ENCODE results near the gene DOK3. TPM values are rescaled to one million over a fixed set of nuclear protein-coding genes. Genes with fewer than 3 reads are reported as not detected.

The DOK3 gene
- total RNA-seq, 2 experiments from 2014 or later, result 9.8 TPM

DNA sequence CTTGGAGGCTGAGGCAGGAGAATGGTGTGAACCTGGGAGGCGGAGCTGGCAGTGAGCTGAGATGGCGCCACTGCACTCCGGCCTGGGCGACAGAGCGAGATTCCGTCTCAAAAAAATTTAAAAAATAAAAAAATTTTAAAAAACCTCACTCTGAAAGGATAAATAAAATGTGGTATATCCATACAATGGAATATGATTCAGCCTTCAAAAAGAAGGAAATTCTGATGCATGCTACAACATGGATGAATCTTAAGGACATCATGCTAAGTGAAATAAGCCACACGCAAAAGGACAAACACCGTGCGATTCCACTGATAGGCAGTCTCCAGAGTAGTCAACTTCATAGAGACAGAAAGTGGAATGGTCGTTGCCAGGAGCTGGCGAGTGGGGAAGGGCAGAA lies 44.6 kb downstream of the DOK3 start:
- ChIA-PET CTCF (interaction anchor here (1.7 to 4.1 kb wide), 2 partner anchors 9 to 61 kb away, joined by 5 to 27 read pairs; no protein-coding TSS in a partner anchor), POLR2A (interaction anchor here (0.8 kb wide), 1 partner anchor 14 kb away, joined by 3 read pairs; no protein-coding TSS in a partner anchor)

DNA sequence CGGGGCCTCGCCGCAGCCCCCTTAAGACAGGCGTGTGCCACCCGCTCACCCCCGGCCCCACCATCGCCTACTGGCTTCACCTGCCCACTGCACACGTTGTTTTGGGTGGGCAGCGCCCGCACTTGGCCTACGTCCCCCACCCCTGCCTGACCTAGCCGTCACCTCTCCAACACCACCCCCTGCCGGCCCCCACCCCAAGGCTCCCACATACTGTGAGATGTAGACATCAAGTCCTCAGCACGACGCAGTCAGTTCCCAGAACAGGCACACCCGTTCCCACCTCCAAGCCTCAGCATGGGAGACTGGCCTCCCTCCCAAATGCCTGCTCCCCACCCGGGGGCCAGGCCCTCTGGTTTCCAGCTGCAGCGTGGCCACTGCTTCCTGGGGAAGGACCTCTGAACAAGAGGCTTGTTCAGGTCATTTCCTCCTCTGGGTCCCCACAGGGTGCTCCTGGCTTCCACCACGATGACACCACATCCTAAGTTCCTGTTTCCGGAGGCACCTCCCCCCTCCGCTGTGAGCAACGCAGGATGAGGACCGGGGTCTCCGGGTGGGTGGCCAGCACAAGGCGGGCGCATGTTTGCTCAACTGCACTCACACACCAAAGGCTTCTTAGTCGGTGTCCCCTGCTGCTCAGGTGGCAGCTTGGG lies 47.5 kb downstream of the DOK3 start:
- ChIA-PET POLR2A (interaction anchor here (0.6 to 0.7 kb wide), 2 partner anchors 13 to 67 kb away, joined by 3 read pairs; no protein-coding TSS in a partner anchor), CTCF (interaction anchor here (1.7 to 22.6 kb wide), 2 partner anchors 16 to 71 kb away, joined by 4 to 203 read pairs; no protein-coding TSS in a partner anchor)

DNA sequence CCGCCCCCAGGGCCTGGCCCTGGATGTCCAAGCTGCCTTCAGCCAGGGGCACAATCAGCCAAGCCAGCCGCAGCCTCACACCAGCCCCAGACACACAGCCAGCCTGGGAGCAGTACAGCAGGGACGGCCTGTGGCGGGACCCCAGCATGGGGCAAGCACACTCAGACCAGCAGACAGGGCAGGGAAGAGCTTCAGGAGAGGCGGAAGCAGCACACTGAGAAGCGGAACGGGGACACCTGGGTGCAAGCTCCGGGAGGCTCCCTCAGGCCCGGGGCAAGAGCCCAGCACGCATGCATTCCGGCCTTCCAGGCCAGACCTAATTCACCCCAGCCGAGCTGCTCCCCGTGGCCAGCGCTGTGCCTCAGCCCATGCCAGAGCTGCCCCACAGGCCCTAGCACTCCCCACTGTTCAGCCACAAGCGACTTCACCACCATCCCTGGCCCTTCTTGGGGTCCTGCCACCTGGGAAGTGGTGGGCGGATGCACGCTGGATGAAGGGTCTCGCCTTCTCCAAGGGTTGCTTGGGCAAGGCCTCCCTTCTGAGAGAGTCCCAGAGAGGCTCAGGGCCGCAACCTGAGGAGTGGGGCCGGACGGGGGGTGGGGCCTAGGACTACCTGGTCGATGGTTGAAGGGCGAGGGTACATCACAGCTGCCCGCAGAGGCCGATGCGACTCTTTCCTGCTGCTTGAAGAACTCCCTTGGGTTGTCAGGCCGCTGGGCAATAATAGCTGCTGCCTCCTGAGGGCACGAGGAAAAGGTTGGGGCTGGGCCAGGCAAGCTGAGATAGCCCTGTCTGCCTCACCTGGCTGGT lies 49.6 kb downstream of the DOK3 start:
- CTCF ChIA-PET, result interaction anchor here (1.4 to 22.6 kb wide), 4 partner anchors 12 to 69 kb away, joined by 3 to 203 read pairs (median 101); partner anchors contain the start of genes DBN1 and GRK6
- POLR2A ChIA-PET, result interaction anchor here (0.9 kb wide), 2 partner anchors 9 to 95 kb away, joined by 3 to 4 read pairs; no protein-coding TSS in a partner anchor

DNA sequence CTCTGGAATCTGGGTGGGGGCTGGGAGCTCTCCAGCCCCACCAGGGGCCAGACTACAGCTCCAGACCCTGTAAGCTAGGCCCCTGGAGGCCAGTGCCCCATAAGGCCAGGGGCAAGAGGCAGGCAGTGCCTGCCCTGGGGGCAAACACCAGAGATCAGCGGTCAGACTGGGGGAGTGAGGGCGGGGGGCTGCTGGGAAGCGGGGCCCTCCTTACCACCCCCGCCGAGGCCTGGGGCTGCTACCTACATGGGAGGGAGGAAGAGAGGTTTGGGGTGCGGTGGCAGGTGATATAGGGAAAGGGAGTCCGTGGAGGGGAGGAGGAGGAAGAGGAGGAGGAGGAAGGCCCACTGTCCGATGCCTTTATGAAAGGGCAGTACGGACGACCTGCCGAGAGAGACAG lies 50.3 kb downstream of the DOK3 start:
- CTCF ChIA-PET, result interaction anchor here (1.4 to 22.6 kb wide), 4 partner anchors 13 to 69 kb away, joined by 3 to 203 read pairs (median 101); partner anchors contain the start of genes DBN1 and GRK6
- POLR2A ChIA-PET, result interaction anchor here (0.9 kb wide), 1 partner anchor 10 kb away, joined by 3 read pairs; no protein-coding TSS in a partner anchor

DNA sequence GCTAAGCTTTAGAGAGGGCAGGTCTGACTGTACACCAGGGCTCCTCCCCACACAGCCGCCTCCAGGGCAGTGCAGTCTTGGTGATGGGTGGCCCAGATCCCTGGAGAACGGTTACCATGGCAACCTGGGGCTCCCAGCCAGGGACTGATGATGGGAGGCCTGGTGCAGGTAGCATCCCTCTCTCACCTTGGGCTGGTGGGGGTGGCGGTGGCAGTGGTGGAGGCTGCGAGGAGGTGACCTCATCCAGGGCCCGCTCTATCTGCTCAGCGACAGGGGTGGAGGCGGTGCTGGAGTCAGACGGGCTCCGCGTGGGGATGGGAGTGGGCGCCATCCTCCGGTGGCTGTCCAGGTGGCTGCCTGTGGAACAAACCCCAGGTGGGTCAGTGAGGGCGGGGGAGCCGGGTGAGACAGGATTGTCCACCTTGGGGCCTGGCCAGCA lies 50.7 kb downstream of the DOK3 start:
- POLR2A ChIA-PET, result no interaction called here
- CTCF ChIA-PET, result interaction anchor here (1.4 to 22.6 kb wide), 5 partner anchors 14 to 140 kb away, joined by 4 to 203 read pairs (median 84); partner anchors contain the start of genes DBN1 and GRK6

DNA sequence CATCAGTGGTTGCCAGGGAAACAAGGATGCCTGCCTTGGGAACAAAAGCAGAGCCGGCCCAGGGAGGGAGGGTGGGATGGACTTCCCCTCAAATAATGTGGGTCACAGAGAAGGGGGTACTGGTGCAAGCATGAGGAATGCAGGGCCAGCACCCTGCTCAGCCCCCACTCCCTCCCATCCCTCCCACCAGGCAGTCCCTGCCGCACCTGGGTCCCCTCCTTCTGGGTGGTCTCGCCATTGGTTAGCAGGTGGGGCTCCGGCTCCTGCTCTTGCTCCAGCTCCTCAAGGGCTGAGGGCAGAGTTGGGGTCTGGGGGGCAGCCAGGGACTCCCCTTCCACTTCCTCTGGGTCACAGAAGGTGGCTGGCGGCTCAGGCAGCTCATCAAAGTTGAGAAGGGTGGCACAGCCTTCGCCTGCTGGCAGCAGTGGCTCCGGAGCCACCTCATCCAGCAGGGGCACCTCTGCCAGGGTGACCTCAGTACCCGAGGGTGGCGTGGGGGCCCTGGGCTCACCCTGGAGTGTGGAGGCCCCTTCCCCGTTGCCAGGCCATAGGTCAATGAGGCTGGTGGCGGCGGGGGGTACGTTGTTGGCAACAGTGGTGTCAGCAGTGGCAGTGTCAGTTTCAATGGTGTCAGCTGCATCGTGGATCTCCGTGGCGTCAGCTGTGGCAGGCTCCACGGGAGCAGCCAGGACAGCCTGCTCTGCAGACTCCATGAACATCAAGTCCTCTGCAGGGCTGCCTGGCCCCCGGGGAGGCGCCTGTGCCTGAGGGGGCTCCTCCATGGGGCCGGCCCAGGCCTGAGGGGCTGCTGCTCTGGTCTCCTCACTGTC lies 51.6 kb downstream of the DOK3 start:
- ChIA-PET POLR2A (interaction anchor here (0.9 to 1.4 kb wide), 2 partner anchors 14 to 24 kb away, joined by 3 to 7 read pairs; no protein-coding TSS in a partner anchor), CTCF (interaction anchor here (0.6 to 22.6 kb wide), 12 partner anchors 14 to 155 kb away, joined by 3 to 312 read pairs (median 10); partner anchors contain the start of genes DBN1, GRK6 and PFN3)

DNA sequence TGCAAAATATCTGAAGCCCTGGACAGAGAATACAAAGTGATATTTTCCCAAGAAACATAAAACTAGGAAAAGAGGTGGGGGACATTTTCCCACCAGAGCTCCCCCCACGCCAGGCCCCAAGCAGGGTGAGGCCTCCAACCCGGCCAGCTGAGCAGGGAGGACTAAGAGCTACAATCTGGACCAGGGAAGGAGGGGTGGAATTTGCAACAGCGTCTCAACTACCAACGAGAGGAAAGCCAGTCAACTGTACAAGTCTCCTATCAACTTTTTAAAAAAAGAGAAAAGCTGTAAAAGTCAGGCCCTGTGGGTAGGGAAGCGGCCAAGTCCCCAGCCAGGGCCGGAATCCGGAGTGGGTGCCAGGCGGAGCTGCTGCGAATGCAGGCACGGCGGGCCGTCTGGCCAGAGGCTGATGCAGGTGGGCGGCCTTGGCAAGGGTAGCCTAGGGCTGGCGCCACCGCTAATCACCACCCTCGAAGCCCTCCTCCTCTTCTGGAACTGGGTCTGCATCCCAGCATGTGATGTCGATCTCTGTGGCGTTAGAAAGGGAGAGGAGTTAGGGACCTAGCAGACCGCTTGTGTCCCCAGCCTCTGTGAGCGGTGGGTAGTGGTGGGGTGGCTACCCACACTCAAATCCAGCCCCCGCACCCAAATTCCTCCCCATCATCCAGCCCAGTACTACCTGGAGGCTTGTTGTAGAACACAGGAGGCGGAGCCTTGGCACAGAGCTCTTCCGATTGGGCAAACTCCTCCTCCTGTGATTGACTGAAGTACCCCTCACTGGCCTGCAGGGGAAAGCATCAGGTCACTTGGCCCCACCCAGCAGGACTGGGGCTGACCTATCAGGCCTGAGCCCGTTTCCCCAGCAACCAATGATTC lies 52.4 kb downstream of the DOK3 start:
- POLR2A ChIA-PET, result interaction anchor here (0.9 to 1.4 kb wide), 2 partner anchors 15 to 23 kb away, joined by 3 to 7 read pairs; no protein-coding TSS in a partner anchor

DNA sequence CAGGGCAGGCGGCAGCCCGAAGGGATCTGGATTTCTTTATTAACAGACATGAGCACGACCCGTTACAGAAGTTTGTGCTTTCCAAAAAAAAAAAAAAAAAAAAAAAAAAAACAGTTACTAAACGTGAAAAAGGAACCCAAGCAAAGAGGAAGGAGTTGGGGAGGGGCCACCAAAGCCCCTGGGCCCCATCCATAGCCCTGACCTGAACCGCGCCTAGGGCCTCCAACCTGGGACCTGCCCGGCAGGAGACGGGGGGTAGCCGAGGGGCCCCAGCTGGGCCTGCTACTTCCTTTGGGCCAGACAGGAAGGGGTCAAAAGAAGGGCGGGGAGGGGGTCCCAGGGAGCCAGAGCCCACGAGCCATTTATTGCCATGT lies 53.0 kb downstream of the DOK3 start:
- ChIA-PET CTCF (interaction anchor here (1.4 to 22.6 kb wide), 11 partner anchors 8 to 118 kb away, joined by 3 to 312 read pairs (median 20); partner anchors contain the start of genes DBN1, DDX41, GRK6 and PFN3), POLR2A (interaction anchor here (1.4 kb wide), 1 partner anchor 16 kb away, joined by 7 read pairs; no protein-coding TSS in a partner anchor)

More for the DNA sequence above, 52.4 kb downstream of the DOK3 start:
- CTCF ChIA-PET, result interaction anchor here (0.6 to 22.6 kb wide), 14 partner anchors 8 to 154 kb away, joined by 3 to 312 read pairs (median 12); partner anchors contain the start of genes DBN1, DDX41, GRK6 and PFN3

DNA sequence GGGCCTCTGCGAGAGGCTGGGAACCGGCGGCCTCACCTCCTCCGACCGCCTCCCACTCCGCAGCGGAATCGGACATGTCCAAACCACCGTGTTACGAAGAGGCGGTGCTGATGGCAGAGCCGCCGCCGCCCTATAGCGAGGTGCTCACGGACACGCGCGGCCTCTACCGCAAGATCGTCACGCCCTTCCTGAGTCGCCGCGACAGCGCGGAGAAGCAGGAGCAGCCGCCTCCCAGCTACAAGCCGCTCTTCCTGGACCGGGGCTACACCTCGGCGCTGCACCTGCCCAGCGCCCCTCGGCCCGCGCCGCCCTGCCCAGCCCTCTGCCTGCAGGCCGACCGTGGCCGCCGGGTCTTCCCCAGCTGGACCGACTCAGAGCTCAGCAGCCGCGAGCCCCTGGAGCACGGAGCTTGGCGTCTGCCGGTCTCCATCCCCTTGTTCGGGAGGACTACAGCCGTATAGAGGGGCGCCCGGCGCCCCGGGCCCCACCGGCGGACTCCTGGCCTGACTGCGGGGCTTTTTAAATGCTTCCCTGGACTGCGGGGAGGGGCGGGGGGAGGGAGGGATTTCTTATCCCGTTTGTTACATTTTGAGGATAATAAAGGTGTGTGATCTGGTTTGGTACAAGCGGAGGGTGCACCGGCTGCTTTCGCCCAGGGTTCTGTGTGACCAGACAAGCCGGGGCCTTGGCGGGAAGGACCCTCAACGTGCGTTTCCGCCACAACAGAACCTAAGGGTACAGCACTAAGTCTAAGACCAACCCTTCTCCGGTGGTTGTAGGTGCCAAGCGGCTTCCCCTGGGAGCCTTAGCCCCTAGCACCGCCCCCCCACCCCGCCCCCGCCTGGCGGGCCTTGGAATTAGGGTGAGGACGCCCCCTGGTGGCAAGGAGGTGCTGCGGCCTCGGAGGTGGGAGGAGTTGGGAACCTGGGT lies 53.7 kb downstream of the DOK3 start:
- ChIA-PET CTCF (interaction anchor here (0.7 to 22.6 kb wide), 28 partner anchors 9 to 342 kb away, joined by 3 to 312 read pairs (median 7); partner anchors contain the start of genes DBN1, DDX41, GRK6 and PDLIM7), POLR2A (interaction anchor here (1.0 to 3.0 kb wide), 11 partner anchors 9 to 84 kb away, joined by 3 to 41 read pairs (median 12); partner anchors contain the start of genes GRK6, PDLIM7 and PRR7)

DNA sequence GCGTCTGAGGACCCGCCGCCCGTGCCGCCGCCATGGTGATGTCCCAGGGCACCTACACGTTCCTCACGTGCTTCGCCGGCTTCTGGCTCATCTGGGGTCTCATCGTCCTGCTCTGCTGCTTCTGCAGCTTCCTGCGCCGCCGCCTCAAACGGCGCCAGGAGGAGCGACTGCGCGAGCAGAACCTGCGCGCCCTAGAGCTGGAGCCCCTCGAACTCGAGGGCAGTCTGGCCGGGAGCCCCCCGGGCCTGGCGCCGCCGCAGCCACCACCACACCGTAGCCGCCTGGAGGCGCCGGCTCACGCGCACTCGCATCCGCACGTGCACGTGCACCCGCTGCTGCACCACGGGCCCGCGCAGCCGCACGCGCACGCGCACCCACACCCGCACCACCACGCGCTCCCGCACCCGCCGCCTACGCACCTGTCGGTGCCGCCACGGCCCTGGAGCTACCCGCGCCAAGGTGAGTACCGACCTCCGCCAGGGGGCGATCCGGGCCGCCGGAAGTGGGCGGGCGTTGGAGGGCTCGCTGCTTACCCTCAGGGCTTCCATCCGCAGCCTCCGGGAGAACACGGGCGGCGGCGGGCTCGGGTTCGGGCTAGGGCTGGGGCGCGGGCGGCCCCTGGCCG lies 54.5 kb downstream of the DOK3 start:
- POLR2A ChIA-PET, result interaction anchor here (0.6 to 3.0 kb wide), 13 partner anchors 9 to 83 kb away, joined by 3 to 41 read pairs (median 8); partner anchors contain the start of genes GRK6, PDLIM7 and PRR7
- CTCF ChIA-PET, result interaction anchor here (0.7 to 22.6 kb wide), 32 partner anchors 10 to 341 kb away, joined by 3 to 312 read pairs (median 6); partner anchors contain the start of genes DBN1, DDX41, GRK6 and PDLIM7

DNA sequence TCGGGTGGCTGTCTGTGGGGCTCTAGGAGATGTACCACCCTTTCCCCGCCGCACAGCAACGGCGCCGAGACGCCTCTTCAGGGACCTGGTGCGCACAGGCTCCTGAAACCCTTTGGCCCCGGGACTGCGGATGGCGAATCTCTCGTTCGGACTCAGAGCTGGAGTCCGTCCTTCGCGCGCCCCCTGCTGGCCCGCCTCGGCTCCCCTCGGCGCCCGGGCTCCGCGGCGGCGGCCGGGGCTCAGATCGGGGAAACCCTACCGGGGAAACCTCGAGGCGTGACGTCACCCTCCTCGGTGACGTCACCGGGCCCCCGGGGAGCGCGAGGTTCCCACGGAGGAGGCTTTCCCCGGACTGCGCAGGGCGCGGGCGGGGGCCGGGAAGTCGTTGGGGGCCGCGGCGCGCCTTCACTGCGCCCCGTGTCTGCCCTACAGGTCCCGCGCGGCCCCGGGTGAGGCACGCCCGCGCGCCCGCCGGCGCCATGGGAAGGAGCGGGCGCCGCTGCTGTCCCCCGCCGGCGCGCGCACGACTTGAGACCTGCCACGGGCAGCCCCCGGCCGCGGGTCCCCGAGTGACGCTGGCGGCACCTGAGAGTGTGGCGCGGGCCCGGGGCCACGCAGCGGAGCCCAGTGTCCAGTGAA lies 55.1 kb downstream of the DOK3 start:
- ChIA-PET CTCF (interaction anchor here (1.0 to 22.6 kb wide), 28 partner anchors 10 to 145 kb away, joined by 3 to 312 read pairs (median 7); partner anchors contain the start of genes DBN1, DDX41, GRK6 and PDLIM7), POLR2A (interaction anchor here (0.6 to 3.0 kb wide), 11 partner anchors 8 to 83 kb away, joined by 3 to 41 read pairs (median 12); partner anchors contain the start of genes PDLIM7 and PRR7)

DNA sequence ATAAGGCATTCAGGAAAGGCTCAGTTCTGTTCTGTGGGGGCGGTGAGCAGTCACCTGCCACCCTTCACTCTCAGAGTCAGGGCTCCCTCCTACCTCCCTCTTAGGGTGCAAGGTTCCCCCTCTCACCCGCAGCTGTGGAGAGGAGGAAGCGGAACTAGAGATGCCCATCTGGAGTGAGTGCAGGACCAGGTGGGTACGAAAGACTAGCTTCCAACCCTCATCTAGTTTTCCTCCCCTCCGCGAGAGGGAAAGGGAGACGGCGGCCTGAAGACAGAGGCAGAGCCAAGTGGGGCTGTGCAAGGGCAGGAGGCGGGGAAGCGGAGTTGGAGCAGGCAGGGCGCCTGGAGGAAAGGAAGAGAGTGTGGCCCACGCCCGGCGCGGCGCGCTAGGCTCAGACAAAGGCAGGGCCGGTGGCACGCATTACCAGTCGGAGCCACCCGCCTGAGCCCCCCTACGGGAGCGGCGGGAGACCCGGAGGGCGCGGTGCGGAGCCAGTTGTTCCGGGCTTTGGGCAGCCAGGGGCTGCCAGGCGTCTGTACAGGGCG lies 55.7 kb downstream of the DOK3 start:
- ChIA-PET POLR2A (interaction anchor here (1.0 to 3.0 kb wide), 6 partner anchors 7 to 75 kb away, joined by 3 to 41 read pairs (median 15); partner anchors contain the start of gene PRR7), CTCF (interaction anchor here (1.0 to 22.6 kb wide), 20 partner anchors 9 to 144 kb away, joined by 3 to 312 read pairs (median 14); partner anchors contain the start of genes DBN1, GRK6, PFN3 and PRR7)

DNA sequence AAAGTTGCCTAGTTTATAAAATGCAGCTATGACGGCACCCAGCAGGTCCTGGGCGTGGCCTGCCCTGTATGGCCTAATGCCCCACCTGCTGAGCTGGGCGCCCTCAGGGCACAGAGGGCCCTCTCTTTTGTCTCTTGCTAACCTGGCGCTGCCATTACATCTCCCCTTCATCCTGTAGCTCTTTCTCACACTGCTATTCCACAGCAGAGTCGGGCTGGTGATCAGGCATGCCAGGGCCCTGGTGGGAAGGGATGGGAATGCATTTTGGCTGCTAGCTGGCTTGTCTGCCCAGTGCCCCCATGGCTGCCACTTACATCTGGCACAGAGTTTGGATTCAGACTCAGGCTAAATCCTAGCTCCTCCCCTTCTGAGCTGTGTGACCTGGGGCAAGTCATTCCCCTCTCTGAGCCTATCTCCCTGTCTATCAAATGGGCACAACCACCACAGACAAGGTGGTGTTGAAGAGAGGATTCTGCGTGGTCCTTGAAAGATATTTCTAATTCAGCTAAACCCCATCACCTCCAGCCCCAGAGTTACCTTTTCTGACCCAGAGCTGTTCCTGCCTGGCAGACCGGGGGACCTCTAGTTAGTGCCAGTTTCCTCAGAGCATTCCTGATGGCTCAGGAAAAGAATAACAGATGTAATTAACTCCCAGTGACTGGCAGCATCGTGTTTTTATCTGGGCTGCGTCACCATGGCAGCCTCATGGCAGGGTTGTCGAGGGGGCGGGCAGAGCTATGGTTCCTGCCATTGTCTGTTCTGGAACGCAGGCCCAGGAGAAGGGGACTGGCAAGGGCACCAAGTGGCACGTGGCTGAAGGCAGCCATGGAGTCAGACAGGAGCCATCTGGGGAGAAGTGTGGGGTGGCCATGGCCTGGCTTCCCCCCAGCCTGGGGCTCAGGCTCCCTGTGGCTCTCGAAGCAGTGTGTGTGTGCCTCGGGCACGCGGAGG lies 56.7 kb downstream of the DOK3 start:
- CTCF ChIA-PET, result interaction anchor here (1.1 to 22.6 kb wide), 10 partner anchors 8 to 135 kb away, joined by 3 to 312 read pairs (median 8); partner anchors contain the start of genes GRK6, PFN3 and PRR7
- POLR2A ChIA-PET, result interaction anchor here (3.0 kb wide), 1 partner anchor 49 kb away, joined by 41 read pairs; no protein-coding TSS in a partner anchor
